GM19395 (cell line): ENCODE measurements around the gene CYTIP.
A peak's percentile ranks its signal among the peaks of the same experiment; 100 is the strongest.

ENCODE experiments used
- ATAC-seq: cut with Tn5 transposase; IDR thresholded peaks from one replicate; pipeline ENCODE4 v1.9.1; 2021; ENCODE audit warnings: mild to moderate bottlenecking, moderate library complexity; ENCODE audit not compliant: unreplicated experiment

Gene CYTIP

DNA sequence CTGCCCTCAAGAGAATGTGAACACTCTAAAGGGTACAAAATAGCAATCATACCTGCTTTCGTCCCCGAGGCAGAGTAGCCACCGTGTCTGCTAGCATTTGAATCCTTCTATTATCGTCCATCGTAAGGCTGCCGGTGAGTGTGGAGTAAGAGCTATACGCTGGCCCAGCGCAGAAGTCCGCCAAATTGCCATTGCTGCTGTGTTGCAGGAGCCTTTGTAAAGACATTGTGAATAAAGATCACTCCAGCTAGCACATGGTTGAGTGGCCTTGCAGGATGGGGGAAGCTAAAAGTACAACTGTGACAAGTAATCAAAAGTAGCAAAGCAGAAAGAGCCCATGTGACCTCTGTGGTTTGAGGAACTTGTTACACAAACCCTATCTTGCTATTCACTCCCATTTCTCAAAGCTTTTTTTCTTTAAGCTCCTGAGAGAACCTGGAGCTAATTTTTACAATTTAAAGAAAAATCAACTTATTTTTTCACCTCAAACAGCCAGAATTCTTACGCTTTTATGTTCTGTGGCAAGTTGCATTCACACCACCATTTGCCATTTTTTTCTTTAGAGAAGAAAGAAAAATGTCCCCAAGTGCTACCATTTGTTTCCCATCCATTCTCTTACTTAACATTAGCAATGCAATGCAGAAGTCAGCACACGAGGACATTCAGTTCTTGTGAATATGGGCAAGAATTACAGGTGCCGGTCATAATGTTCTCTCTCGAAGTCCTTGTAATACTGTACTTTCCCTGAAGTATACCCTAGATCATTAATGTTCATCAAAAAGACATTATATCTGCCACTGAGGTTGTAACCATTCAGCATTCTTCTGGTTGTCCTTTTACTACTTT is at the start of gene CYTIP:
Gene CYTIP (minus strand): TSS at position 295 of the 846 bp plus-strand sequence. CDS start 69 bp downstream, at position 226.
- ATAC-seq, result peak; percentile 45

DNA sequence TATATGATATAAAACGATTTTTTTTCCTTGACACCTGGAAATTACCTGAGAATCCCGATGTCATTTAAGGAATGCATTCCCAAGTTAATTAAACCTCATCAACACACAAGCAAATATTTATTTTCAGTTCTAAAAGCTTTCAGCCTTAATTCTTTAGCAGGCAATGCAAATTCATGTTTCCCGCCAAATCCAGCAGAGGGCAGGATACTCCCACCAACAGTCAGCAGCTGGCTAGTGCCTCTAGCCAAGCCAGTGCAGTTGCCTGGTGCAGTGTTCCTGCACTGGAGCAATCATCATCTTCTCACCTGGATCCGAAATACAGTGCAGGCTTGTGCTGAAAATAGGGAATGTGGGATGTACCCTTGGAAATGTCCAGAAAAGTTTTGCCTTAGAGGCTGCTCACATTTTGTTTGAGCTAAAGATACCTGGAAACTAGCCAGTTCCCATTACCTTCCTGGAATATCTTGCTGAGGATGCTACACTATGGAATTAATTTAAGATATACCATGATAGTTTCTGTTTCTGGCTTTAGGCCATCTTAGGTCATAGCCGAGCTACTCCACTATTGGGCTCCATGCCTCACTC is 48.4 kb upstream of the CYTIP start:
- ATAC-seq, result peak; percentile 97

DNA sequence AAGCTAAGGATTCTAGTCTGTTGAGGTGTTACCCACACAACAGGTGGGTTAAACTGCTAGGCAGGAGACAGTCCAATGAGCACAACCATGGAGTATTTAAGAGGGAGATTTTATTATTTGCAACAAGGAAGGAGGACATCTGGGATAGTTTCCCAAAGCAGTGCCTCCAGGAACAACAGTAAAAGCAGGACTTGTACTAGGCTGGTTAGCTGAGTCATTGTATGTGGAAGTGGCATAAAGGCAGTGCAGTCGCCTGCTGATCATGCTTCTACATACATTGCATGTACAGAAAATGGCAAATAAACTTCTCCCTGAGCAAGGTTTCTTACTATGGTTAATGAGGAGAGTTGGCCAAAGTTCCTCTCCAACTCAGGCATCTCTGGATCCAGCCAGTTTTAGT is 46.1 kb upstream of the CYTIP start:
- ATAC-seq, result no peak

DNA sequence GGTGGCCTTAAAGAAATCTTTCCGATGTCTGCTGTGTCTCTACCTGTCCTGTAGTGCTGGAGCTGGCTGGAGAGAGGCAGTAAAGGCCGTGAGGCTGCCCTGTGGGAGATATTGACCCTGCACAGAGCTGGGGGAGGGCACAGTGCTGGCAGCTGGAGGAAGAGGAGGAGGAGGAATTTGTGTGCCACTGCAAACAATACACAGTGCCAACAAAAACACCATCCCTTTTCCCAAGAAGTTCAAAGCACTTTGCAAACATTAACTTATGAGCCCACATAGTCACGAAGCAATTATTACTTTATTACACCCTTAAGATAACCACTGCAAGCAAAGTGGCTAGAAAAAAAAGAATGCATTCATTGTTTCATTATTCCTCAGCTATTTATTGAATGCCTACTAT is 45.0 kb upstream of the CYTIP start:
- no peak for ATAC-seq

DNA sequence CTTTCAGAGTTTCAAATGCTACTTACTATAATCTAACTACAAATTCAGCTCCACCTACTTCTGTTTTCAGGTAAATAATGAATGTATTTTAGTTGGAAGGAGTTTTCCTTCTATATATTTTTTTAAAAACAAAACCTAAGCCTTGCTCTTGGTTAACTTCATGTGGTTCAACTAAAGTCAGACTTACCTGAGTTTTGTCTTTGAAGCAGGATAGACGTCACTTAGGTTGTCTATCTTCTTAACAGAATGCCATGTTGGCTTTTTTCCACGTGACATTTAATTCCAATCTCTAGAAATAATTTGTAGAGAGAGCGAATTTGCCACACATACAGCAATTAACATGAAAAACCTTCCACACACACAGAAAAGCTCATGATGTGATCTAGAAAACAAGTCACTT is 43.9 kb upstream of the CYTIP start:
- ATAC-seq, result no peak

GRCh38 chr2:157487271-157487610 is 43.4 kb upstream of the CYTIP start:
- no peak for ATAC-seq

DNA sequence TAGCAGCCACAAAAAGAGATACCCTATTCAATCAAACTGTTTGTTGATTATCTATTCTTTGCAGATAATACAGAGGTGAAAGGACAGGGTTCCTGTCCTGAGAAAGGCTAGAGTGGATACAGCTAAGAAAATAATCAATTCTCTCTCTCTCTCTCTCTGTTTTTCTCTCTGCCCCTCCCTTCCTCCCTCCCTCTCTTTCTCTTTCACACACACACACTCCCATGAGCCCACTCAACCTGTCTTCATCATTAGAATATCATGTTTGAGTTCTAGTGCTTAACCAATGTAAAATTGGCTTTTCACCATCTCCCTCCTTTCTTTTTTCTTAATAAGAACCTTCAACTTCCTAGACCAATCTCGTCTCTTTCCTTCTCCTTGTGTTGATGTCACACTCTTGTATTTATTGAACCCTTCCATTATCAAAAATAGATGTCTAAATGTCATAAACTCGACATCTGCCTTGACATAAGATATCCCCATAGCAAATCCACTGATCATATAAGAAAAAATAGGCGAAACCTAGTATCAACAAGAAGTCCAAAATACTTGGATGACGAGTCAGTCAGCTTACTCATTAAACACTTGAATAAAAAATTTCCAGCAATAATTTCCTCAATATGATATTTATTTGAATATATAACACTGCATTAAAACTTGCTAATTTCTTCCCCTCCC is 42.8 kb upstream of the CYTIP start:
- no peak for ATAC-seq

DNA sequence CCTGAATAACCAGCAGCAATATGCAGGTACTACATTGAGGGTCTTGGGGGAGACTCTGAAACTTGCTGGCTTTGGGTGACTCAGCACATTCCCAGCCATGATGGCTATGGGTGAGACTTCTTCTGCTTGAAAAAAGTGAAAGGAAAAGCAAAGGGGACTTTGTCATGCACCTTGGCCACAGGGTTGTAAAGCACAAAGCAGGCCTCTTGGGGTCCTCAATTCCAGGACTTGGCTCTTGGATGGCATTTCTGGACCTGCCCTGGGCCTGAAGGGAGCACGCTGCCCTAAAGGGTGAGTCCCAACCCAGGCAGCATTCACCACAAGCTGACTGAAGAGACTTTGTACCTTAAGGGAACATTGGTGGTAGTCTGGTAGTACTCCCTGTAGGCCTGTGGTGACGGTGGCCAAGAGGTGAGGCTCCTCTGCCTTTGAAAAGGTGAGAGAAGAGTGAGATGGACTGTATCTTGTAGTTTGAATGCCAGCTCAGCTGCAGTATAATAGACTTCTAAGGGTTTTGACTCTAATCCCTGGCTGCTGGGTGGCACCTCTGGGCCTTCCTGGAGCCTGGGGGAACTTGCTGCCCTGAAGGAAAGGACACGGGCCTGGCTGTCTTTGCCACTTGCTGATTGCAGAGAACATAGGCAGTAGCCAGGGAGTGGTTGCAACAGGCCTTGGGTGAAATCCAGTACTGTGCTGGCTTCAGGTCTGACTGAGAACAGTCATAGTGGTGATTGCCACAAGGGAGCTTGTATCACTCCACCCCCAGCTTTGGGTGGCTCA is 36.5 kb upstream of the CYTIP start:
- peak; percentile 82 for ATAC-seq

- ATAC-seq, result peak; percentile 46
Observed at GRCh38 chr2:157479081-157480027, 35.5 kb upstream of the CYTIP start.

- ATAC-seq, result no peak
Observed at GRCh38 chr2:157477919-157478318, 34.0 kb upstream of the CYTIP start.

GRCh38 chr2:157476953-157477709 is 33.2 kb upstream of the CYTIP start:
- ATAC-seq, result no peak

DNA sequence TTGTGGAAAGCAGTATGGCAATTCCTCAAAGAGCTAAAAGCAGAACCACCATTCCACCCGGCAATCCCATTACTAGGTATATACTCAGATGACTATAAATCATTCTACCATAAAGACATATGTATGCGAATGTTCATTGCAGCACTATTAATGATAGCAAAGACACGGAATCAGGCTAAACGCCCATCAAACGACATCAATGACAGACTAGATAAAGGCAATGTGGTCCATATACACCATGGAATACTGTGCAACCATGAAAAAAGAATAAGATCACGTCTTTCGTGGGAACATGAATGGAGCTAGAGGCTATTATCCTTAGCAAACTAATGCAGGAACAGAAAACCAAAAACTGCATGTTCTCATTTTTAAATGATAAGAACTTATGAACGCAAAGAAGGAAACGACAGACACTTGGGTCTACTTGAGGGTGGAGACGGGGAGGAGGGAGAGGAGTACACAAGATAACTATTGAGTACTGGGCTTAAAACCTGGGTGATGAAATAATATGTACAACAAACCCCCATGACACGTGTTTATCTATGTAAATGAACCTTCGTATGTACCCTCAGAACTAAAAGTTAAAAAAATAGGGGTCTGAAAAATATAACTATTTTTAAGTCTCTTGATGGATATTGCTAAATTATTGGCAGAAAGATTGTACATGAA is 32.0 kb upstream of the CYTIP start:
- no peak for ATAC-seq

GRCh38 chr2:157473581-157473980 is 29.7 kb upstream of the CYTIP start:
- no peak for ATAC-seq

DNA sequence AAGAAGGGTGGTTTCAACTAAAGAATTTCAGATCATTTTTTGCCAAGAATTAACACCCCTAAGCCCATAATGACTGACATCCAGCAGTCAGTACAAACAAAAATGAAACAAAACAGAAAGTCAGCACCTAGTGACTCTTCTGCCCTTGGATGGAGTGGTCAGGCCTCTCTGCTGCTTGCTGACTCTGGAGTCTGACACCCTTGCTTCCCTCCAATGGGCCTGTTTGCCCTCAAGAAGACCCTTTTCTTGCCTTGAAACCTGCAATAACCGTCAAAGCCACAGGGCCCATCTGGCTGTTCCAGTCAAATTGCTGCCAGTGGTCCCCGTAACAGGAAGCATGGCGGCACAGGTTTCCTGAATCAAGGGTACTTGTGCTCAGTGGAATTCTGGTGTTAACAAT is 27.2 kb upstream of the CYTIP start:
- ATAC-seq, result peak; percentile 19

DNA sequence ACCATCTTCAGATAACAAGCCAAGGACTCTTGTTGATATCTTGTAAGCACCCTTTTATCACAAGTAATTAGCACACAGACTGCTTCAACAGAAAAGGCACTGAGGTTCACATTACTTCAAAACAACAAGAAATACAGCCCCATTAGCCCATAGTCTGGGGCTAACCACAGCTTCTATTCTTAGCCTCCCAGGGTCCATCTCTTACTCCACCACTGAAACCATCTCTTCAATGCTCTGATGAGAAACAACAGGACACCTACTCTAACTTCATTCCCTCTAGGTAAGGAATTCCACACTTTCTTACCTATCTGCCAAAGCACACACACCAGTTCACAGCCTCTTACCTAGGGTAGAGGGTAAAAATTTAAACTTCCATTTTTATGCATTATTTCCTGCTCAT is 26.4 kb upstream of the CYTIP start:
- peak; percentile 57 for ATAC-seq

DNA sequence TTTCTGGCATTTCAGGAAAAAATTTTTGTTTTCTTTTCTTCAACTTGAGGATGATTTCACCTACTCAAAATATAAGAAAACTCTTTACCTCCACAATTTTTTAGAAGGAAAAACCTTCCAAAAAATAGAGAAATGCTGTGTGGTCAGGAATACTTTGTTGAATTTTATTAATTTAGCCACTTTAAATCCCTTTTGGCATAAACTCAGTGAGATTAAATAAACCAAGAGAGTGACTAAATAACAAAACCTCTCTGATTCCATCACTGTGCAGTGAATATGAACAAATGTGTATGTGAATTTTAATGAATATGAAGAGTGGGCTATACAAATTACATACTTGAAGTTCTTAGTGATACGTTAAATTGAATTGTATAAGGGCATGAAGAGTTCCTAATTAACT is 25.8 kb upstream of the CYTIP start:
- no peak for ATAC-seq

DNA sequence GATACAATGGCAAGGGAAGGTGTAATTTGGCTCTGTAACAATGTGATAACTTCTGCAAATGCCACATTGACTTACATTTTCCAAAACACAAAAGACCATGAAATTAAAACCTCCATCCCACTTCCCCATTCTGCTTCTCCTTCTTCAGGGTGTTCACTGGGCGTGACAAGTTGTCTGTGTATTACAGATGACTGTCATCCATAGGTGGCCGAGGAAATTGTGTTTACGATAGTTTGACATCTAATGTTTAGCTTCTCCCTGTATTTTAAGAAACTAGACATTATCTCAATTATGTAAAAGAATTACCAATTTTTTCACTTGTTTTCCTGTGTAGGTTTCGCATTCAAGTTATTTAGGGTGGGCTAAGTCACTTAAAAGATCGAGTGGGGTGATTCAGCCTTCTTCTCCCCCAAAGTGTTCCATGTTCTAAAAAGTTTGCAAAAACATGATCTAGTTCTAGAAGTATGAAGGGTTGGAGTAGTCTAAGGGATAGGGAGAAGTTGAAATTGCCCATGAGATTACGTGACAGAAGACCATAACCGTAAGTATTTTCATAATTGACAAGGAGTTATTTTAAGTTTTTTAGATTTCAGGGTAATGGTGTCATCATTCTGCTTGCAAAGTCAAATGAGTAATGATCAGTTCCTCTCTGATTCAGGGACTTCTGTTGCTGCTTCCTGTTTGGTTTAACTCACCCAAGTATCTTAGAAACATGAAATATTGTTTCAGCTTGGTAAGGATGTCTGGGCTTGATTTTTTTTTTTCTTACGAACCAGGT is 25.2 kb upstream of the CYTIP start:
- peak; percentile 74 for ATAC-seq

- peak; percentile 9 for ATAC-seq
Observed at GRCh38 chr2:157466764-157467163, 22.9 kb upstream of the CYTIP start.
